ENCODE data around the gene CHST15.

DNA sequence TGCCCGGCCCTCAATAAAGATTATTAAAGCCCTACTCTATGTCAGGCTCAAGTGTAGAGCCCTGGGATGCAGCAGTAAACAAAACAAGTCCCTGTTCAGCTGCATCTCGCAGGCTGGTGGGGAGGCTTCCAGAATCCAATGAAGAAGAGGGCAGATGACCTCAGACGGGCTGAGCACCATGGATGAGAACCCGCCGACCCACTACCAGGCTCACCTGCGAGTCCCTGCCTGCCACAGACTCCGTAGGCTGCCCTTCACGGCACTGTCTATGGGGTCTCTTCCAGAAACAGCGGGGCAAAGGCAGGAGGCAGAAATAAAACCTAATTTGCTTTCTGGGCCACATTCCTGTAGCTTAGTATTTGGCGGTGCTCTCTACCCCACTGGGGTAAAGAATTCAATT lies 22.7 kb downstream of the CHST15 start:
- TF ChIP-seq CTCF (IDR thresholded peaks at IDR 0.05; ENCODE audit: control extremely low read depth in 1 of 3, insufficient read depth in 1 of 3, low read depth in 1 of 3, low read length in 3 of 3) (no peak), TEAD4 (IDR thresholded peaks at IDR 0.05; ENCODE audit: low read depth, low read length) (no peak), POLR2AphosphoS5 (IDR thresholded peaks at IDR 0.05; ENCODE audit: low read depth, low read length) (no peak), BRCA1 (IDR thresholded peaks at IDR 0.05; ENCODE audit: low read depth, low read length) (no peak), POU5F1 (IDR thresholded peaks at IDR 0.05; ENCODE audit: low read depth, low read length) (no peak), CEBPB (IDR thresholded peaks at IDR 0.05; ENCODE audit: low read depth, low read length) (no peak), SIN3A (conservative IDR thresholded peaks at IDR 0.05 in 1 of 2, IDR thresholded peaks at IDR 0.05 in 1 of 2; ENCODE audit: low read depth in 1 of 2, low read length in 2 of 2) (no peak), MAX (IDR thresholded peaks at IDR 0.05) (no peak), KDM1A (IDR thresholded peaks at IDR 0.05; ENCODE audit: borderline replicate concordance, low read length) (no peak)
